Measurements from ENCODE around the gene PDGFRB. TPM values are rescaled to one million over a fixed set of nuclear protein-coding genes. Genes with fewer than 3 reads are reported as not detected.

Gene PDGFRB
- total and polyA plus RNA-seq, 2 of the 4 experiments (the other 2 are of a cell fraction) = 108 to 124 TPM

- Histone ChIP-seq H3K56ac (ENCODE audit: extremely low read depth, insufficient read depth, low read length) (no peak overlapping the region), H2BK120ac (ENCODE audit: low read depth, low read length) (no peak overlapping the region), H3K4me2 (ENCODE audit: low read depth, low read length) (no peak overlapping the region), H3K9ac (ENCODE audit: low read depth, low read length) (no peak overlapping the region), H4K20me1 (ENCODE audit: insufficient read depth, low read length) (no peaks in the 10 kb centered on the region), H3K9me3 (ENCODE audit: control insufficient read depth, insufficient read depth, low read length) (no peaks in the 10 kb centered on the region), H3K14ac (replicated peaks; ENCODE audit: low read depth, low read length) (no peak overlapping the region), H3K4me3 (ENCODE audit: insufficient read depth, low read depth, low read length) (no peak overlapping the region), H2AK5ac (ENCODE audit: low read depth, low read length) (no peak overlapping the region), H3K23ac (ENCODE audit: low read depth, low read length) (no peak overlapping the region), H2BK15ac (ENCODE audit: low read depth, low read length) (no peak overlapping the region), H3K79me1 (ENCODE audit: low read depth in 1 of 2, low read length in 2 of 2) (no peaks in the 10 kb centered on the region), H3K4ac (ENCODE audit: low read depth, low read length) (no peak overlapping the region), H3K27ac (ENCODE audit: insufficient read depth, low read length) (no peak overlapping the region), H3K4me1 (ENCODE audit: control insufficient read depth, insufficient read depth, low read length) (no peaks in the 10 kb centered on the region), H2BK5ac (ENCODE audit: low read depth, low read length, poor library complexity, severe bottlenecking) (no peak overlapping the region), H2AK9ac (replicated peaks; ENCODE audit: low read depth, low read length, poor library complexity) (no peak overlapping the region), H2AFZ (replicated peaks; ENCODE audit: low read length, poor library complexity) (no peak overlapping the region), H3K27me3 (ENCODE audit: control insufficient read depth, insufficient read depth, low read length) (peaks cover 21% of the 10 kb centered on the region), H4K91ac (ENCODE audit: insufficient read depth, low read depth, low read length) (no peak overlapping the region), H3K36me3 (ENCODE audit: control insufficient read depth, insufficient read depth, low read length) (no peaks in the 10 kb centered on the region), H3K9me1 (ENCODE audit: insufficient read depth, low read length) (no peaks in the 10 kb centered on the region), H3K18ac (ENCODE audit: low read depth, low read length) (no peak overlapping the region), H4K5ac (ENCODE audit: low read depth, low read length) (no peak overlapping the region), H2BK20ac (ENCODE audit: low read depth, low read length) (no peak overlapping the region), H4K8ac (ENCODE audit: low read depth in 2 of 2, low read length in 2 of 2) (no peak overlapping the region)
- DNase-seq (no peak), ATAC-seq (ENCODE audit: low read depth) (no peak)
- in situ Hi-C loops (cut with MboI; ENCODE audit: low sequenced_read_pairs) (no loop called here), dilution Hi-C loops (cut with HindIII; ENCODE audit: low sequenced_read_pairs, unreplicated experiment) (no loop called here), intact Hi-C loops (cut with micrococcal nuclease) (no loop called here)
- no TSS peak for BruUV-seq (replicated peaks)
- no CpG with 5 or more reads among the region's 3 CpGs for WGBS, 2 experiments (ENCODE audit: extremely low coverage in 2 of 2, insufficient read length in 1 of 2)
- ChIA-PET CTCF (interaction anchor here (0.6 kb wide), 1 partner anchor 31 kb away, joined by 5 read pairs; no protein-coding TSS in a partner anchor), POLR2A (ENCODE audit: unreplicated experiment) (no interaction called here)
- TF ChIP-seq ELK1 (IDR thresholded peaks at IDR 0.05; ENCODE audit: borderline replicate concordance, low read depth, low read length) (no peak), RAD21 (IDR thresholded peaks at IDR 0.05; ENCODE audit: low read length) (no peak), USF2 (IDR thresholded peaks at IDR 0.05; ENCODE audit: low read depth, low read length) (no peak), RCOR1 (IDR thresholded peaks at IDR 0.05; ENCODE audit: insufficient replicate concordance, low read length) (no peak), CEBPB (IDR thresholded peaks at IDR 0.05; ENCODE audit: low read depth, low read length) (no peak), NFE2L2 (IDR thresholded peaks at IDR 0.05; ENCODE audit: low read depth, low read length) (no peak), CHD1 (IDR thresholded peaks at IDR 0.05; ENCODE audit: low read depth, low read length) (no peak), MAFK (IDR thresholded peaks at IDR 0.05; ENCODE audit: low read depth, low read length) (no peak), POLR2A (IDR thresholded peaks at IDR 0.05; ENCODE audit: low read depth, low read length) (no peak)
Observed at GRCh38 chr5:150092159-150092787, 63.4 kb downstream of the PDGFRB start.
